ENCODE data around the gene PRR19.

PRR19 gene

GRCh38 chr19:42349378-42350107 lies 47.6 kb downstream of the PRR19 start:
- no peak for DNase-seq (ENCODE audit: low spot score)

GRCh38 chr19:42350417-42350816 lies 48.5 kb downstream of the PRR19 start:
- DNase-seq (ENCODE audit: low spot score) = no peak

GRCh38 chr19:42351079-42351735 lies 49.3 kb downstream of the PRR19 start:
- DNase-seq (ENCODE audit: low spot score) = no peak

GRCh38 chr19:42352301-42353259 lies 50.6 kb downstream of the PRR19 start:
- DNase-seq (ENCODE audit: low spot score) = no peak

GRCh38 chr19:42353341-42354015 lies 51.5 kb downstream of the PRR19 start:
- no peak for DNase-seq (ENCODE audit: low spot score)

GRCh38 chr19:42355896-42356295 lies 54.0 kb downstream of the PRR19 start:
- no peak for DNase-seq (ENCODE audit: low spot score)

GRCh38 chr19:42356686-42357085 lies 54.8 kb downstream of the PRR19 start:
- no peak for DNase-seq (ENCODE audit: low spot score)

- no peak for DNase-seq (ENCODE audit: low spot score)
Observed at GRCh38 chr19:42357290-42357689, 55.4 kb downstream of the PRR19 start.
